D341Med (cell line): Measurements from ENCODE around the gene ZC3H4.

Experiments
- DNase-seq: peaks from one replicate; pipeline ENCODE4 v3.0.0; 2012; ENCODE audit warnings: low spot score

ZC3H4 gene

GRCh38 chr19:47020992-47021496 is 92.5 kb downstream of the ZC3H4 start:
- DNase-seq: peak; percentile 34

- DNase-seq: peak; percentile 60
Measured at GRCh38 chr19:47020132-47020805, 93.3 kb downstream of the ZC3H4 start.

GRCh38 chr19:47019431-47020041 is 94.0 kb downstream of the ZC3H4 start, which contains the start of gene NPAS1:
TSS of gene NPAS1 (plus strand) at chr19:47019837. CDS start at chr19:47021048, 1,211 bp downstream.
- peak; percentile 80 for DNase-seq

- DNase-seq: no peak
Measured at GRCh38 chr19:47018923-47019322, 94.7 kb downstream of the ZC3H4 start.
